HEK293T (cell line): ENCODE measurements around the gene YOD1.

Source experiments
- BHLHE40 ChIP-seq: fragments of 450-650 bp; IDR thresholded peaks from 2 replicates; pipeline ENCODE4 v1.6.1; 2016; ENCODE audit warnings: mild to moderate bottlenecking, moderate library complexity, borderline replicate concordance
- CTBP1 ChIP-seq: fragments of 450-650 bp; IDR thresholded peaks from 2 replicates; pipeline ENCODE4 v1.6.1; 2016; ENCODE audit warnings: borderline replicate concordance
- FOXA1 ChIP-seq: fragments of 450-650 bp; IDR thresholded peaks from 2 replicates; pipeline ENCODE4 v1.6.1; 2016; ENCODE audit warnings: mild to moderate bottlenecking
- FOXM1 ChIP-seq: fragments of 450-650 bp; IDR thresholded peaks from 2 replicates; pipeline ENCODE4 v1.6.1; 2017; ENCODE audit warnings: mild to moderate bottlenecking, borderline replicate concordance
- HDGF ChIP-seq: fragments of 450-650 bp; IDR thresholded peaks from 2 replicates; pipeline ENCODE4 v1.6.1; 2017; ENCODE audit warnings: antibody characterized with exemption, borderline replicate concordance
- NFRKB ChIP-seq: fragments of 450-650 bp; IDR thresholded peaks from 2 replicates; pipeline ENCODE4 v1.6.1; 2016; ENCODE audit warnings: mild to moderate bottlenecking, moderate library complexity
- TARDBP ChIP-seq: fragments of 450-650 bp; IDR thresholded peaks from 2 replicates; pipeline ENCODE4 v1.6.1; 2016

GRCh38 chr1:207035877-207036551 lies 15.0 kb downstream of the YOD1 start:
- TF ChIP-seq BHLHE40: no peak
- no peak for TF ChIP-seq NFRKB
- no peak for TF ChIP-seq FOXM1
- TF ChIP-seq TARDBP: no peak
- TF ChIP-seq HDGF: no peak
- no peak for TF ChIP-seq FOXA1
- TF ChIP-seq CTBP1: no peak
